ENCODE measurements around the gene COQ4. TPM values are rescaled to one million over a fixed set of nuclear protein-coding genes. Genes with fewer than 3 reads are reported as not detected.

The COQ4 gene
- total RNA-seq, 1 donor from 2014 or later: 42.0 TPM

DNA sequence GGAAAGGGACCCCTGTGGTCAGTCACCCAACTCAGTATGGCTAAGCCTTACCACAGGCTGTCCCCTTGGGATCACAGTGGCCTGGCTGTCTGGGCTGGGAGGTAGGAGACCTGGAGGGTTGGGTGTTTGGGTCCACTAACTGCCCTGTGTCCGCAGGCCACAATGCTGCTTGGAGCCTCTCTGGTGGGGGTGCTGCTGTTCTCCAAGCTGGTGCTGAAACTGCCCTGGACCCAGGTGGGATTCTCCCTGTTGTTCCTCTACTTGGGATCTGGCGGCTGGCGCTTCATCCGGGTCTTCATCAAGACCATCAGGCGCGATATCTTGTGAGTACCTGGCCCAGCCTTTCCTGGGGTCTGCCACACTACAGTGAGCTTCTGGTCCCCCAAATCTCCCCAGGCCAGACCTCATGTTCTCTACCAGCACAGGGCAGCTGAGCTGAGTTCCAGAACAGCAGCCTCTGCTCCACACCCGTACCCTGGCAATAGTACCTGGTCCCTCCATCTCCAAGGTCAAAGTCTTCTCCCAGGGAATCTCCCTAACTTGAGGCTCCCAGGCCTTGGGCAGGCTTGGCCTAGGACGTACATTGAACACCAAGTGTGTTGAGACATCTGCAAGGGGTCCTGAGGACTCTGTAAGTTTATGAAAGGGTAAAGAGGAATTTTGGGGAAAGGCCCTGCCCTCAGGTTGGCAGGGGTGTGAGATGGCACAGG, 20.5 kb downstream of the COQ4 start:
- TF ChIP-seq POLR2AphosphoS5 (IDR thresholded peaks at IDR 0.05; ENCODE audit: insufficient read depth in 1 of 2, low read depth in 1 of 2): no peak
- no peak for TF ChIP-seq POLR2A (IDR thresholded peaks at IDR 0.05)
- TF ChIP-seq, protein P1, sequence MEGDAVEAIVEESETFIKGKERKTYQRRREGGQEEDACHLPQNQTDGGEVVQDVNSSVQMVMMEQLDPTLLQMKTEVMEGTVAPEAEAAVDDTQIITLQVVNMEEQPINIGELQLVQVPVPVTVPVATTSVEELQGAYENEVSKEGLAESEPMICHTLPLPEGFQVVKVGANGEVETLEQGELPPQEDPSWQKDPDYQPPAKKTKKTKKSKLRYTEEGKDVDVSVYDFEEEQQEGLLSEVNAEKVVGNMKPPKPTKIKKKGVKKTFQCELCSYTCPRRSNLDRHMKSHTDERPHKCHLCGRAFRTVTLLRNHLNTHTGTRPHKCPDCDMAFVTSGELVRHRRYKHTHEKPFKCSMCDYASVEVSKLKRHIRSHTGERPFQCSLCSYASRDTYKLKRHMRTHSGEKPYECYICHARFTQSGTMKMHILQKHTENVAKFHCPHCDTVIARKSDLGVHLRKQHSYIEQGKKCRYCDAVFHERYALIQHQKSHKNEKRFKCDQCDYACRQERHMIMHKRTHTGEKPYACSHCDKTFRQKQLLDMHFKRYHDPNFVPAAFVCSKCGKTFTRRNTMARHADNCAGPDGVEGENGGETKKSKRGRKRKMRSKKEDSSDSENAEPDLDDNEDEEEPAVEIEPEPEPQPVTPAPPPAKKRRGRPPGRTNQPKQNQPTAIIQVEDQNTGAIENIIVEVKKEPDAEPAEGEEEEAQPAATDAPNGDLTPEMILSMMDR (IDR thresholded peaks at IDR 0.05): no peak
- intact Hi-C loops (cut with DNase I): no loop called here

DNA sequence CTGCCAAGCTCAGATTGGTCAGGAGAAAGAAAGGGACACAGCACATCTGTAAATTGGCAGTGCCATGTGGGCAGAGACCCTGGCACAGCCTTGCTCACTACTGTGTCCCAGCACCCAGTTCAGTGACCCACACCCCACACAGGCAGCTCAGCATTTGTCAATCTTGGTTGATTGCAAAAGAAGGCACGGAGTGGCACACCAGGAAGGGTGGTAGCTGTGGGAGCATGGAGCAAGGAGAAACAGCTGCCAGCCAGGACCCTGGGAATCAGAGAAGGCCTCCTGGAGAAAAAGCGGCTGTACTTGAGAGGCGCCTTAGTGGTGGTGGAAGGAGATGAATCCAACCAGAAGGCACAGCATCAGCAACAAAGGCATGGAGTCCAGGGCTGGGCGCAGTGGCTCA, 21.2 kb downstream of the COQ4 start:
- no peak overlapping the region for H3K27ac ChIP-seq
- H3K27me3 ChIP-seq: no peaks in the 10 kb centered on the region
- no peaks in the 10 kb centered on the region for H3K9me3 ChIP-seq
- no peak overlapping the region for H3K4me3 ChIP-seq
- H3K4me1 ChIP-seq: peaks cover 14% of the 10 kb centered on the region
- TF ChIP-seq, protein P1 (IDR thresholded peaks at IDR 0.05): no peak
- TF ChIP-seq POLR2A (IDR thresholded peaks at IDR 0.05) (no peak), POLR2AphosphoS5 (IDR thresholded peaks at IDR 0.05; ENCODE audit: insufficient read depth in 1 of 2, low read depth in 1 of 2) (no peak)
- H3K36me3 ChIP-seq: peaks cover 0 to 56% of the 10 kb centered on the region in 2 donors
- intact Hi-C loops (cut with DNase I): no loop called here
- DNase-seq (ENCODE audit: extremely low spot score in 2 of 2): no peak

More for the DNA sequence above, 20.5 kb downstream of the COQ4 start:
- H3K27me3 ChIP-seq: no peaks in the 10 kb centered on the region
- no peak for DNase-seq (ENCODE audit: extremely low spot score in 2 of 2)
- H3K36me3 ChIP-seq: peaks cover 0 to 49% of the 10 kb centered on the region in 2 donors
- no peak overlapping the region for H3K27ac ChIP-seq
- no peaks in the 10 kb centered on the region for H3K9me3 ChIP-seq
- peaks cover 14% of the 10 kb centered on the region for H3K4me1 ChIP-seq
- no peak overlapping the region for H3K4me3 ChIP-seq

DNA sequence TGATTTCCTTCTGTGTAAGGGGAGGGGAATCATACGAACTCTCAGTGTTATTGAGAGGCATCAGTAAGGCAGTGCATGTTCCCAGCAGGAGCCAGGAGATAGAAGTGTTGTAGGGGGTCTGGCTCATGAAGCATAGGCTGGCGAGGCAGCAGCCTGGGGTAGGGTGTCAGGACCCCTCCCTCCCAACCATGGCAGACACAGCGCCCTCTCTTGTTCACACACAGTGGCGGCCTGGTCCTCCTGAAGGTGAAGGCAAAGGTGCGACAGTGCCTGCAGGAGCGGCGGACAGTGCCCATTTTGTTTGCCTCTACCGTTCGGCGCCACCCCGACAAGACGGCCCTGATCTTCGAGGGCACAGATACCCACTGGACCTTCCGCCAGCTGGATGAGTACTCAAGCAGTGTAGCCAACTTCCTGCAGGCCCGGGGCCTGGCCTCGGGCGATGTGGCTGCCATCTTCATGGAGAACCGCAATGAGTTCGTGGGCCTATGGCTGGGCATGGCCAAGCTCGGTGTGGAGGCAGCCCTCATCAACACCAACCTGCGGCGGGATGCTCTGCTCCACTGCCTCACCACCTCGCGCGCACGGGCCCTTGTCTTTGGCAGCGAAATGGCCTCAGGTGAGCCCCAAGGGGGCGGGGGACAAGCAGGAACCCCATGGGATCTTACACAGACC, 22.4 kb downstream of the COQ4 start:
- Histone ChIP-seq H3K4me3 (no peak overlapping the region), H3K27ac (no peak overlapping the region), H3K9me3 (no peaks in the 10 kb centered on the region), H3K27me3 (no peaks in the 10 kb centered on the region), H3K36me3 (peaks cover 0 to 68% of the 10 kb centered on the region in 2 donors), H3K4me1 (peaks cover 14% of the 10 kb centered on the region)
- no peak for DNase-seq (ENCODE audit: extremely low spot score in 2 of 2)
- intact Hi-C loops (cut with DNase I): no loop called here
- TF ChIP-seq POLR2AphosphoS5 (IDR thresholded peaks at IDR 0.05; ENCODE audit: insufficient read depth in 1 of 2, low read depth in 1 of 2) (no peak), POLR2A (IDR thresholded peaks at IDR 0.05) (no peak)
- TF ChIP-seq, protein P1 (IDR thresholded peaks at IDR 0.05): no peak

DNA sequence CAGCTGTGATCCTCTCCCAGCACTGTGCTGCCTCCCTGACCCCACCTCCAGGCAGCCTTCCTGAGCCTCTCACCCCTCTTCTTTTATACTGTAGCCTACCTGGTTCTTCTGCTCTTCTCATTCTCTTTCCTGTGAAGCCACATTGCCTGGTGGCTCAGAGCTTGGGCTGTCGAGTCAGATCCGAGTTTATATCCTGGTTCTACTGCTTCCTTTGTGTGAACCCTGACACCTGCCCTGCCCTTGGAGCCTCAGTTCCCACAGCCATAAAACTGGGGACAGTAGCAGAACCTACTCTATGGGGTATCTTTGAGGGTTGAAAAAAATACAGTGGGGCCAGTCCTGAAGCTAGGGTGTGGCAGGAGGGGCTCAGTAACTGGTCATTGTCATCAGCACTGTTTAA, 26.5 kb downstream of the COQ4 start:
- Histone ChIP-seq H3K36me3 (peaks cover 0 to 79% of the 10 kb centered on the region in 2 donors), H3K27ac (no peak overlapping the region)
- intact Hi-C loops (cut with DNase I): no loop called here

More for the DNA sequence above, 26.5 kb downstream of the COQ4 start:
- H3K27me3 ChIP-seq: no peaks in the 10 kb centered on the region
- H3K9me3 ChIP-seq: no peaks in the 10 kb centered on the region
- TF ChIP-seq, protein P1 (IDR thresholded peaks at IDR 0.05): no peak
- no peak for TF ChIP-seq POLR2AphosphoS5 (IDR thresholded peaks at IDR 0.05; ENCODE audit: insufficient read depth in 1 of 2, low read depth in 1 of 2)
- TF ChIP-seq POLR2A (IDR thresholded peaks at IDR 0.05): no peak
- no peak overlapping the region for H3K4me3 ChIP-seq
- H3K4me1 ChIP-seq: no peaks in the 10 kb centered on the region
- DNase-seq (ENCODE audit: extremely low spot score in 2 of 2): no peak
